NCI-H2107 treated with DMSO at 0.1 percent for 48 hours (cell line): ENCODE measurements around the gene IGSF21.
A peak's percentile ranks its signal among the peaks of the same experiment; 100 is the strongest.

Source experiments
- DNase-seq: peaks from one replicate; lab custom pipeline; 2025; ENCODE audit not compliant: unreplicated experiment; lab: John Stamatoyannopoulos, UW

IGSF21 gene

GRCh38 chr1:18204575-18204974 is 97.0 kb downstream of the IGSF21 start:
- no peak for DNase-seq

- no peak for DNase-seq
These were observed 97.7 kb downstream of the IGSF21 start for GRCh38 chr1:18205319-18205718.

- DNase-seq: no peak
These were observed 104.2 kb downstream of the IGSF21 start for GRCh38 chr1:18211764-18212163.

- DNase-seq: no peak
These were observed 109.9 kb downstream of the IGSF21 start for GRCh38 chr1:18217398-18218043.

GRCh38 chr1:18229625-18230024 is 122.0 kb downstream of the IGSF21 start:
- no peak for DNase-seq

GRCh38 chr1:18230321-18230720 is 122.7 kb downstream of the IGSF21 start:
- no peak for DNase-seq

GRCh38 chr1:18230840-18231239 is 123.2 kb downstream of the IGSF21 start:
- DNase-seq: no peak

GRCh38 chr1:18232052-18232451 is 124.5 kb downstream of the IGSF21 start:
- no peak for DNase-seq

GRCh38 chr1:18233176-18233864 is 125.7 kb downstream of the IGSF21 start:
- DNase-seq: no peak

- peak; percentile 34 for DNase-seq
These were observed 127.2 kb downstream of the IGSF21 start for GRCh38 chr1:18234790-18235242.

GRCh38 chr1:18237371-18237770 is 129.8 kb downstream of the IGSF21 start:
- peak; percentile 13 for DNase-seq

GRCh38 chr1:18238190-18238589 is 130.6 kb downstream of the IGSF21 start:
- DNase-seq: no peak

GRCh38 chr1:18239671-18240070 is 132.1 kb downstream of the IGSF21 start:
- DNase-seq: peak; percentile 12

GRCh38 chr1:18240906-18241305 is 133.3 kb downstream of the IGSF21 start:
- DNase-seq: no peak

GRCh38 chr1:18241891-18242290 is 134.3 kb downstream of the IGSF21 start:
- DNase-seq: peak; percentile 86

- DNase-seq: no peak
These were observed 136.0 kb downstream of the IGSF21 start for GRCh38 chr1:18243503-18244175.

GRCh38 chr1:18244762-18245161 is 137.2 kb downstream of the IGSF21 start:
- no peak for DNase-seq

GRCh38 chr1:18245647-18246046 is 138.0 kb downstream of the IGSF21 start:
- no peak for DNase-seq

- no peak for DNase-seq
These were observed 138.9 kb downstream of the IGSF21 start for GRCh38 chr1:18246543-18246942.

GRCh38 chr1:18247151-18247550 is 139.6 kb downstream of the IGSF21 start:
- no peak for DNase-seq

- no peak for DNase-seq
These were observed 142.0 kb downstream of the IGSF21 start for GRCh38 chr1:18249631-18250030.

GRCh38 chr1:18253093-18253492 is 145.5 kb downstream of the IGSF21 start:
- DNase-seq: no peak
